Fibroblast of lung (primary cell): ENCODE data around the gene VWA8.

Source experiments
- EZH2 ChIP-seq: IDR thresholded peaks from 2 replicates; pipeline ENCODE4 v1.5.1; 2012; ENCODE audit warnings: low read length, control low read depth, mild to moderate bottlenecking; ENCODE audit errors: missing control alignments
- TF ChIP-seq, protein P1 (sequence below), 2 donors: IDR thresholded peaks in 1 of 2; conservative IDR thresholded peaks in 1 of 2; 1 replicate in 1 of 2; 2 replicates in 1 of 2; pipeline ENCODE4 v1.5.1; 2011 to 2012; ENCODE audit warnings: low read length in 2 of 2, control low read depth in 1 of 2, inconsistent platforms in 1 of 2, low read depth in 1 of 2, mild to moderate bottlenecking in 1 of 2

DNA sequence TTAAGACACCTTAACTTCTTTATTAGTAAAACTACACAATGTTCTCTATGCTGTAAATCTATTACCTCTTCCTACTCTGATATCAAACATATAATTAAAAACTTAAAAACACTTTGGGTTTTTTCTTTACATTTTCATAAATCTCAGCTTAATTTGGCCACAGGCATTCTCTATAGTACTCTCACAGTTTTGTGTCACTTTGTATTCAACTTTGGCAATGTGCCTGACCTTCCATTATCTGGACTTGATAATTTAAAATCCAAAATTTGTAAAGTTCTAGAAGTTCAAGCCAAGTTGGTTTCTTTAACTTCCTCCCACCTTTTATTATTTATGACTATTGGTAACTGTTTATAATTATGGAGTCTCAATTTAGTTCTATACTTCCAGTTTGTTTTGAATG is 46.4 kb downstream of the VWA8 start:
- TF ChIP-seq, protein P1, sequence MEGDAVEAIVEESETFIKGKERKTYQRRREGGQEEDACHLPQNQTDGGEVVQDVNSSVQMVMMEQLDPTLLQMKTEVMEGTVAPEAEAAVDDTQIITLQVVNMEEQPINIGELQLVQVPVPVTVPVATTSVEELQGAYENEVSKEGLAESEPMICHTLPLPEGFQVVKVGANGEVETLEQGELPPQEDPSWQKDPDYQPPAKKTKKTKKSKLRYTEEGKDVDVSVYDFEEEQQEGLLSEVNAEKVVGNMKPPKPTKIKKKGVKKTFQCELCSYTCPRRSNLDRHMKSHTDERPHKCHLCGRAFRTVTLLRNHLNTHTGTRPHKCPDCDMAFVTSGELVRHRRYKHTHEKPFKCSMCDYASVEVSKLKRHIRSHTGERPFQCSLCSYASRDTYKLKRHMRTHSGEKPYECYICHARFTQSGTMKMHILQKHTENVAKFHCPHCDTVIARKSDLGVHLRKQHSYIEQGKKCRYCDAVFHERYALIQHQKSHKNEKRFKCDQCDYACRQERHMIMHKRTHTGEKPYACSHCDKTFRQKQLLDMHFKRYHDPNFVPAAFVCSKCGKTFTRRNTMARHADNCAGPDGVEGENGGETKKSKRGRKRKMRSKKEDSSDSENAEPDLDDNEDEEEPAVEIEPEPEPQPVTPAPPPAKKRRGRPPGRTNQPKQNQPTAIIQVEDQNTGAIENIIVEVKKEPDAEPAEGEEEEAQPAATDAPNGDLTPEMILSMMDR (conservative IDR thresholded peaks at IDR 0.05 in 1 of 2, IDR thresholded peaks at IDR 0.05 in 1 of 2; ENCODE audit: low read depth in 1 of 2, low read length in 2 of 2), result no peak
- no peak for TF ChIP-seq EZH2
